Activated CD4-positive, alpha-beta T cell treated with anti-CD3 and anti-CD28 coated beads for 1 hour (primary cell): ENCODE results near the gene ADGRD1.

Source experiments
- DNase-seq: peaks from one replicate; pipeline ENCODE4 v3.0.0-alpha.2; 2020

ADGRD1 gene

GRCh38 chr12:130938186-130938585 lies 15.5 kb upstream of the ADGRD1 start:
- DNase-seq: no peak

- DNase-seq: no peak
These were observed 8.8 kb upstream of the ADGRD1 start for GRCh38 chr12:130944878-130945277.

- no peak for DNase-seq
These were observed 7.8 kb upstream of the ADGRD1 start for GRCh38 chr12:130945786-130946492.

- no peak for DNase-seq
These were observed 6.6 kb upstream of the ADGRD1 start for GRCh38 chr12:130947028-130947613.

- no peak for DNase-seq
These were observed 5.6 kb upstream of the ADGRD1 start for GRCh38 chr12:130948136-130948535.

- DNase-seq: no peak
These were observed 5.0 kb upstream of the ADGRD1 start for GRCh38 chr12:130948751-130949150.

GRCh38 chr12:130949806-130950205 lies 3.9 kb upstream of the ADGRD1 start:
- no peak for DNase-seq

- DNase-seq: no peak
These were observed 2.1 kb upstream of the ADGRD1 start for GRCh38 chr12:130951636-130952035.

GRCh38 chr12:130952171-130952954 lies 1.3 kb upstream of the ADGRD1 start:
- DNase-seq: no peak

- no peak for DNase-seq
These were observed 781 bp downstream of the ADGRD1 start for GRCh38 chr12:130954544-130954831.

GRCh38 chr12:130955238-130955816 lies 1.6 kb downstream of the ADGRD1 start:
- no peak for DNase-seq

- DNase-seq: no peak
These were observed 2.3 kb downstream of the ADGRD1 start for GRCh38 chr12:130956009-130956408.

GRCh38 chr12:130956456-130957303 lies 3.0 kb downstream of the ADGRD1 start:
- no peak for DNase-seq

GRCh38 chr12:130957304-130957621 lies 3.6 kb downstream of the ADGRD1 start:
- DNase-seq: no peak

GRCh38 chr12:130958557-130959140 lies 4.9 kb downstream of the ADGRD1 start:
- no peak for DNase-seq

GRCh38 chr12:130959632-130960031 lies 5.9 kb downstream of the ADGRD1 start:
- DNase-seq: no peak

GRCh38 chr12:130960058-130960457 lies 6.4 kb downstream of the ADGRD1 start:
- DNase-seq: no peak

GRCh38 chr12:130960787-130961186 lies 7.1 kb downstream of the ADGRD1 start:
- DNase-seq: no peak

- no peak for DNase-seq
These were observed 8.3 kb downstream of the ADGRD1 start for GRCh38 chr12:130961921-130962451.

GRCh38 chr12:130965214-130965613 lies 11.5 kb downstream of the ADGRD1 start:
- DNase-seq: no peak

GRCh38 chr12:130965668-130966067 lies 12.0 kb downstream of the ADGRD1 start:
- no peak for DNase-seq

- DNase-seq: no peak
These were observed 12.8 kb downstream of the ADGRD1 start for GRCh38 chr12:130966443-130967030.
